Activated CD4-positive, alpha-beta T cell treated with anti-CD3 and anti-CD28 coated beads for 24 hours (primary cell): ENCODE results near the gene RSAD1.

Experiments
- DNase-seq, 2 donors: peaks; one replicate each; pipeline ENCODE4 v3.0.0-alpha.2; 2020; ENCODE audit warnings: low read depth in 2 of 2

The RSAD1 gene

DNA sequence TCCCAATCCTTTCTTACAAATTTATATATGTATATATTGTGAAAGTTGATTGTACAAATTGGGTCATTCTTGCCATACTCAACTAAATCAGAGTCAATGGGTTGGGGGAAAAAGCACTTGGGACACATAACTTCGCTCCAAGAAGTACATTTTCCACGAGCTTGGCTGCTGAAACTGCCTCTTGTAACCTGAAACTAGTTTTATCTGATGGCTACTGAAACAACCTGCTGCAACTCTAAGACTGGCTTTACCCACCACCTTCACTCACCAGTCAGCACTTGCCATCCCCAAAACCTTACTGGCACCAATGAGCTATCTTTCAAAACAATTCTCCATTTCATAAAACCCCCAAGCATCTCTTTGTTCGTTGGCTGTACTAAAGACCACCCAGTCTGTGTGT lies 15.1 kb downstream of the RSAD1 start:
- no peak for DNase-seq

DNA sequence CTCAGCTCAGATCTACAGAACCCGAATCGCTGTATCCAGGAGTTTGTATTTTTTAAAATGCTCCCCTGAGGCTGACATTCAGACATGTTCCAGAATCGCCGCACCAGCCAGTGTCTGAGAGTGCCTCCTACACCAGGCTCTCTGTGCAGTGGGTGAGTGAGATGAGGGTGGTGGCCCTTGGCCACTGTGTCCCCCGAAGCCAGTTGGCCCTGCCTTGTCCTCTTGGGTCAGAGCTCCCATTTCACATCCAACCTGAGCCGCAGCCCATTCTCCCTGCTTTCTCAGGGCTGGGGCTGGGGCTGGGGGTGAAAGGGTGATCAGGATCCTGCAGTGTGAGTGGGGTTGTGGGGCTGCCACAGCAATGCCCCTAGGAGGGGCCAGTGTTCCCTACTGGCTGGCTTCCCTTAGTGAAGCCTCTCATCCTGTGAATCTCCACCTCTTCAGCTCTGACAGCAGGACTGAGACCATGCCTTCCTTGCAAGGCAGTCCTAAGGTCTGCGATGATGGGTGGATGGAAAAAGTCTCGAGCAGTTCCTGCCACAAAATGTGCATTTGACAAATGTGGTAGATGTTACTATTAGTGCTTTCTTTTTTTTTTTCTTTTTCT lies 16.7 kb downstream of the RSAD1 start:
- no peak for DNase-seq

DNA sequence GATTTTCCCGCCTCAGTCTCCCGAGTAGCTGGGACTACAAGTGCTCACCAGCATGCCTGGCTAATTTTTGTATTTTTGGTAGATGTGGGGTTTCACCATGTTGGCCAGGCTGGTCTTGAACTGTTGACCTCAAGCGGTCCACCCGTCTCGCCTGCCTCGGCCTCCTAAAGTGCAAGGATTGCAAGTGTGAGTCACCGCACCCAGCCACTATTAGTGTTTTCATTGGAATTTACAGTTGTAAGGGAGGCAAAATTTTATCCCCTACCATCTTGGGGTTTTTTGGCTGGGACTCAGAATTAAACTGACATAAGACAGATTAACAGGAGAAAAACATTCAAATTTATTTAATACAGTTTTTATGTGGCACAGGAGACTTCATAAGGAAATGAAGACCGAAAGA lies 17.3 kb downstream of the RSAD1 start:
- DNase-seq = no peak

GRCh38 chr17:50498021-50498874 lies 19.6 kb downstream of the RSAD1 start:
- no peak for DNase-seq

DNA sequence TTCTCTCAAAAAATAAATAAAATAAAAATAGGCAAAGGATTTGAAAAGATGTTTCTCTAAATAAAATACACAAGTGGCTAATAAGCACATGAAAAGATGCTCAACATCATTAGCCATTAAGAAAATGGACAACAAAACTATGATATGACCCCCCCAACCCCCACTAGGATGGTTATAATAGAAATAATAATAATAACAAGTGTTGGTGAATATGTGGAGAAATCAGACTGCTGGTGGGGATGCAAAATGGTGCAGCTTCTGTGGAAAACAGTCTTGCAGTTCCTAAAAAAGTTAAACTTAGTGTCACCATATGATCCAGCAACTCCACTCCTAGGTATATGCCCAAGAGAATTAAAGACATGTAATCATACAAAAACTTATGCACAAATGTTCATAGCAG lies 20.6 kb downstream of the RSAD1 start:
- DNase-seq = no peak

- DNase-seq = no peak
Observed at GRCh38 chr17:50499721-50500120, 21.1 kb downstream of the RSAD1 start.

DNA sequence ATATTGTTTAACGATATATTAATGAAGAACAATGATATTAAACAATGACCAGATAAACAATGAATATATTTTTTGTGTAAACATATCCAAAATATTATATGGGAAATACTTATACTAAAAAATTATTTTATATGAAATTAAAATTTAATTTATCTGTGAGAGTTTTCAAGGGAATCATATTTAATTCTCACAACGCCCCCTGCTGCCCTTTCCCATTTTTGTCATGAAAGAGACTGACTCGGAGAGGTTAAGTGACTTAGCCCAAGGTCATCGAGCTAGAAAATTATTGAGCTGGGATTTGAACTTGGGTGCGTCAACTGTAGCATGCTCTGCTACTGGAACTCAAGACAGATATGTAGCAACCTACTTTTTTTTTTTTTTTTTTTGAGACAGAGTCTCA lies 22.4 kb downstream of the RSAD1 start:
- no peak for DNase-seq

- no peak for DNase-seq
Observed at GRCh38 chr17:50502301-50502990, 23.8 kb downstream of the RSAD1 start.

GRCh38 chr17:50505591-50506130 lies 27.0 kb downstream of the RSAD1 start:
- no peak for DNase-seq

DNA sequence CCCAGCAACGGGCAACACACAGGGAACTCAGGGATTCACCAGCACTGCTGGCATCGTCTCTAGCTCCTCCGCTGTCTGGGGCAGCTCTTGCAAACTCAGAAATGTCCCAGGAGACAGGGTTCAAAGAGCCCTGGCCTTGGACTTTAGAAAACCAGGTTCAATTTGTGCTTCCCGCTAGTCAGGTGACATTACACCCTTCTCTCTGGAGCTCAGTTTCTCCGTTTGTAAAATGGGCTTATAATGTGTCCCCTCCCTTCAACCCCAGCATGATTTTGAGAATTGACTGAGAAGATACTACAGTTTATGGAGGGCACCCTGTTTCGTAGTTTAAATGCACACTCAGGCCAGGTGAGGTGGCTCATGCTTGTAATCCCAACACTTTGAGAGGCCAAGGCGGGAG lies 27.6 kb downstream of the RSAD1 start:
- DNase-seq = no peak

DNA sequence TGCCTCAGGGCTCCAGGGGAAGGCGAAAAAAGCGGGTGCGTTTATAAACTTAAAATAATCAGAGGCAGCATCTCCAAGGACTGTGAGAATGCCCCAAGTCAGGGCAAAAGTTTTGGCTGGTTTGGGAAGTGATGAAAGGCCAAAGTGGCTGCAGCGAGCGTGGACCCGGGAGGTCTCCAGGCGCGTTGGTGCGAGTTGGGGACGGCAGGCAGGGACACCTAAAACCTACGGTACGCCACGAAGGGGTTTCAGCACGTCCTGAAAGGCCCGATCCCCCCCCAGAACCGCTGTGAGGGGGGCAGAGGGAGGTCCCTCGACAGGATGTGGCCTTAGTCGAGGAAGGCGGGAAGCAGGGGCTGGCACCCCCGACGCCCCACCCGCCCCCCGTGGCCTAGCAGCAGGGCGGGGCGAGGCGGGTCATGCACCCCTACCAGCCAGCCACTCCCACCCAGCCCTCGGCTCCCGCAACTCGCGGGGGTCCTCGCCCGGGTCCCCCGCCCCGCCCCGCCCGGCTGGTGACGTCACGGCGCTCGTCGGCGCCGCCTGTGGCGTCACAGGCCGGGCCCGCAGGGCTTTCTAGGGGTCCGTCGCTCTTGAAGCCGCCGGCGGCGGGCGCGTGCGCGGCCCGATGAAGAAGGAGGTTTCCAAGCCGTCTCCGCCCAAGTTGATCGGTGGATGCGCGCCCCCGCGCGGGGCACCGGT lies 29.4 kb downstream of the RSAD1 start, which contains the start of gene MYCBPAP:
Gene MYCBPAP (plus strand): TSS at position 569 of the 702 bp plus-strand sequence. CDS start 236 bp downstream, outside the sequence.
- DNase-seq = peak; percentile 31 to 70

DNA sequence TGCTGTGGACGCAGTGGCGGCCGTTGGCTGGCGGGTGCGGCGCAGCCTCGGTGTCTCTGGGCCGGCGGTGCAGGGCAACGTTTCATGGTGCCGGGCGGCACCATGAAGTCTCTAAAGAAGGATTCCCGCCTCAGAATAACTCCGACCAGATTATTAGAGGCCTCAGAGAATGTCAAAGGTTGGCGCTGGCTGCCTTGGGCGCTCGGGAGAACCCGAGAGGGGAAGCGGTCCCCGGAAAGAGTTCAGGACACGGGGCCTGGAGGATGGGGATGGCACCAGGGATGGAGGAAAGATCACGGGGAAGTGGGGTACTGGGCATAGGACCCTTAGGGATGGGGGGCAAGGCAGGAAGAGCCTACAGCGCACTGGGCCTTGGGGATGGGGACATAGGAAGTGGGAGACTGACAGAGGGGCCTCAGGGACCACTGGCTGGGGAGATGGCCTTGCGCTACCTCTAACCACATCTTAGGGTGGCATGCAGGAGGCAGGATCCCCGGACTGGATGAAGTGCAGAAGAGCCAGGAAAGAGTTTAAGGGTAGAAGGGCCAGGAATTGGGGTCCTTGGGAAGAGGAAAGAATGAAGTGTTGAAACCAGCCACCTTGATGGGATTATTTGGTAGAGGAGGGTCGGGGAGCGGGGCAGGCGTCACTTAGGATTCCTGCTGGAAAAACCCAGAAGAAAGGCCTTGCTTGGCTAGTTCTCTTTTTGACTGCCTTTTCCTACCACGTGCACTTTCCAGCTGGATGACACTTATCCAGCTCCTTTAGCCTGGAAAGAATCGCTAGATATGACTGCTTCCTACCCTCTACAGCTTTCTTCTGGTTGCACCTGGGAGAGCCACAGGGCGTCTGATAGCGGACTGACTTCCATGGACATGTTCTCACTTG lies 30.2 kb downstream of the RSAD1 start:
- no peak for DNase-seq

- peak in 1 of 2 donors; percentile 7 for DNase-seq
Observed at GRCh38 chr17:50511058-50511457, 32.4 kb downstream of the RSAD1 start.

DNA sequence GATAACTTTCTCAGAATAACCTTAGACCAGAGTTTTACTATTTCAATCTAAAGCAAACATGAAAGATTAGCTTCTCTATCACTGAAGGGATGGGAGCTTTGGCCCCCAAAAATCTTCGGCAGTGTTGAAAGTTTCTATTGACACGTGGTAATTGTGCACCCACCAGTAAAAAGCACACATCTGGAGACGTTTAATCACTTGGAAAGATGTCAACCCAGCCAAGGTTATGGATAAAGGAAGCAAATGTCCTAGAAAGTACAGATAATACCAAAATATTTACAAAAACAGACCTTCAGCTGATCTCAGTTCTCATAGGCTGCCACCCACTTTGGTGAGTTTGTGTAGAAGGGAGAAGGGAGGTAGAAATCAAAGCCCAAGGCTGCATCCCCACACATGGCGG lies 34.8 kb downstream of the RSAD1 start:
- DNase-seq = no peak

DNA sequence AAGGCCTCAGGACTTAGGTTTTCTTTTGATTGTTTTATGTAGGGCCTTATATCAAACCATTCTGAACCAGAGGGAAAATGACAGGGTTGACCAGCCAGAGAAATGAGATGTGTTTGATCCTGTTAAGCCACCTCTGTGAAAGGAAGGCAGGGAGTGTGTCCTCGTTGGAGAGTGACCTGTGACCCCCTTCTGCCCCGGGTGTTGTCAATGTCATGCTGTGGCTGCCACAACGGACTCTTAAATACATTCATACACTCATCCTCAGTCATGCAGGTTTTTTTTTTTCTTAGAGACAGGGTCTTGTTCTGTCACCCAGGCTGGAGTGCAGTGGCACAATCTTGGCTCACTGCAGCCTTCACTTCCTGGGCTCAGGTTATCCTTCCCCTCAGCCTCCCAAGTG lies 35.7 kb downstream of the RSAD1 start:
- DNase-seq = no peak

DNA sequence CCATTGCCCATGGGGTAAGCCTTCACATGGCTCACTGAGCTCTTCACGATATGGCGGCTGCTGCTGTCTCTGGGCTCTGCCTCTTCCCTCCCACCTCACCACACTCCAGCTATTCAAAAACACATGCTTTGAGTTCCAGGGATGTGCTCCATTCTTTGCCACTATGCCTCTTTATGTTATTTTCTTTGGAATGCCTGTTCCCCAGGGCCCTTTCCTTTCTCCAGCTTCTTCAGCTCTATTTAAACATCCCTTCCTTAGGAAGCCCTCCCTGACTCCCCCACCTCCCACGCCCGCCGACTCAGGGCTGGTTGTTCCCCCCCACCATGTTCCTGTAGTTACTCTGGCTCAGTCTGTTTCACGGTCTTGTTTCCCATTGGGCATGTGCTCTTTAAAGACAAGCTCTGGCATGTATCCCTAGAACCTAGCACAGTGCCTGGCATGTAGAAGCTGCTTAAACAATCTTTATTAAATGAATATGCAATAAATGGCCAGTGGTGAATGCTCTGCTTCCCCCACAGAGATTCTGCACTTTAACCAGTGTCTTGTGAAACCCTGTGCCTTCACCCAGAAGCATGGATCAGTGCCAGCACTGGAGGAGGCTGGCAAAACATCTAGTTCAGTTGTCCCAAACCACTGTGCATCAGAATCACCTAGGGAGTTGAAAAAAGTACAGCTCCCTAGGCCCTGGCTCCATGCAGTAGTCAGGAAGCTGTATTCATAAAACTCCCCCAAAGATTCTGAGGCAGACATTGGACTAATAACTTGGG lies 36.5 kb downstream of the RSAD1 start:
- no peak for DNase-seq

DNA sequence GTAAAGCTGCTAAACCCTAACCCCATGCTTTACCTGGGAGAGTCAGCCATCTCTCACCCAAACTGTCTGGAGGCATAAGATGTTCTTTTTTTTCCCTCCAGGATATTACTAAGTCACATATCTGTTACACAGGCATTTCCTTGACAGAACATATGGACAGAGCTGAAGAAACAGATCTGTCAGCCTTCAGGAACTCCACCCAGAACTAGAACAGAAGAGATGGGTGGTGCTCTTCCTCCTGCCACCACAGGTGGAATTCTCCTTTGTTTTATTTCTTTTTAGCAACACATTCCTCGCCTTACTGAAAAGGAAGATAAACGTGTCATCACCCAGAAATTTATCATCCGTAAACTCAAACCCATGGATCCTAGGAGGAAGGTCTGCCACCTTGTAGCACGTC lies 38.4 kb downstream of the RSAD1 start:
- no peak for DNase-seq

- no peak for DNase-seq
Observed at GRCh38 chr17:50517504-50518383, 39.1 kb downstream of the RSAD1 start.
